KOPT-K1 (cell line): ENCODE results near the gene UBXN1.
A peak's percentile ranks its signal among the peaks of the same experiment; 100 is the strongest.
"Not testable (repeated sequence)": the region's sequence is repeated elsewhere in the genome, so short reads cannot be mapped to it uniquely, and the experiment has no call there.

ENCODE experiments used
- H3K27ac ChIP-seq: fragments of 200-600 bp; sonication (generic); 2 replicates; pipeline ENCODE4 v1.5.1; 2016; ENCODE audit warnings: antibody characterized with exemption, mild to moderate bottlenecking, low read depth, low read length; ENCODE audit not compliant: poor library complexity, severe bottlenecking
- H3K36me3 ChIP-seq: fragments of 200-600 bp; sonication (generic); 2 replicates; pipeline ENCODE4 v1.5.1; 2017; ENCODE audit warnings: antibody characterized with exemption, mild to moderate bottlenecking, low read length, moderate library complexity; ENCODE audit not compliant: insufficient read depth
- H3K9me3 ChIP-seq: fragments of 200-600 bp; sonication (generic); 2 replicates; pipeline ENCODE4 v1.5.1; 2017; ENCODE audit warnings: antibody characterized with exemption, low read length, mild to moderate bottlenecking; ENCODE audit not compliant: insufficient read depth, poor library complexity, severe bottlenecking

UBXN1 gene

GRCh38 chr11:62713343-62713742 is 34.5 kb upstream of the UBXN1 start:
- Histone ChIP-seq H3K36me3 (peaks cover 83% of the 10 kb centered on the region), H3K27ac (no peak overlapping the region), H3K9me3 (no peaks in the 10 kb centered on the region)

DNA sequence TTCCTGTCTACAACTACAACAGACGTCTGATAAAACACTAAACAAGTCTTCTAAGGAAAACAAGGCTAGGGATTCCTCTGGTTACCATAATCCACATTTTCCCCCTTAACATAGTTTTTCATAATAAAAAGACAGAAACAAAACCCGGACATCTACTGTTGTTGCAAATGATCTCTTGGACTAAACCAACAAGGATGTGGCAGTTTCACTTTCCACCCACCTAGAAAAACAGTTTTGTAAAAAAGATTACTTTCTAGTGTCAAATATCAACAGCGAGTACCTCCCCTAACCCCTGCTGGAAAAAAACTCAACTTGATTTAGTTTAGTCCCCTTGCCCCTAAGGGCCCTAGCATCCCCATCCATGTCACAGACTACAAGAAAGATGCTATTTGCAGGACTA is 34.0 kb upstream of the UBXN1 start:
- peaks cover 78% of the 10 kb centered on the region for H3K36me3 ChIP-seq
- H3K9me3 ChIP-seq: no peaks in the 10 kb centered on the region
- no peak overlapping the region for H3K27ac ChIP-seq

DNA sequence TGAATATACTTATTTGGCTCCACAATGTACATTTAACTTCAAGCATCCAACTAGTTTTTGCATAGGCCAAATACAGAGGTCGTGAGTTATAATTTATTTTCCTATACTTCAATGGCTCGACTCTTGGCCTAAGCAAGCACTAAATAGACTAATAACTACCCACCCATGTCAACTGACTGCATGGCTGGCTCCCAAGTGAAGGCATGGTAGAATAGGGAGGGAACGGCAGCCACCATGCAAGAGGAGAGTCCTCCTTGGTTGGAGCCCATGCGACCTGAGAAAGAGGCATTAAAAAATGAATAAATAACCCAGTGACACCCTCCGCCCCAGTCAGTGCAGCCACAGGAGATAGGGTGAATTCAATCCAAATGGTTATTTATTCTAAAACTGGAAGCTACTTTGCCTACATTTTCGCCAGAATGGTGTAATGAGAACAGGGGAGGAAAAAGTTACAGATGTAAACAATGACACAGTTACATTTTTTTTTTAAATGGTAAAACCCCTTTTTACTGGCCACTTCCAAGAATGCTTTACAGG is 33.5 kb upstream of the UBXN1 start:
- Histone ChIP-seq H3K36me3 (peaks cover 73% of the 10 kb centered on the region), H3K9me3 (no peaks in the 10 kb centered on the region), H3K27ac (no peak overlapping the region)

DNA sequence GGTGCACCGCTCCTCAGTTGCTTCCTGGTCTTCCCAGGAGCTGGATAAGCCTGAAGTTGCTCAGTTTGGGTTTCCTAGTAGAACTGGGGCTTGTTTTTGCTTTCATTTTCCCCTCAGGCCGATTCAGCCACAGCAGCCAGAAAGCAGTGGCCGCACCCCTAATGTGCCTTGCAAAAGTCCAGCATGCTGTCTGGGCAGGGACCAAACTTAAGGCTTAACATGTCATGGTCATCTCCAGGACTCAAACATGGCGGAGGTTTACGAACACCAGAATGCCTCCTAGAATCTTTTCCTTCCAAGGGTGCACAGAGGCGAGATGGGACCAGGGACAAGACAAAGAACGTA is 31.1 kb upstream of the UBXN1 start:
- peak overlapping the region; percentile 96 for H3K27ac ChIP-seq
- peaks cover 49% of the 10 kb centered on the region for H3K36me3 ChIP-seq

GRCh38 chr11:62709247-62710000 is 30.6 kb upstream of the UBXN1 start:
- H3K27ac ChIP-seq: peak overlapping the region; percentile 96
- no peaks in the 10 kb centered on the region for H3K9me3 ChIP-seq
- H3K36me3 ChIP-seq: peaks cover 43% of the 10 kb centered on the region

More for the DNA sequence above, 31.1 kb upstream of the UBXN1 start:
- no peaks in the 10 kb centered on the region for H3K9me3 ChIP-seq

DNA sequence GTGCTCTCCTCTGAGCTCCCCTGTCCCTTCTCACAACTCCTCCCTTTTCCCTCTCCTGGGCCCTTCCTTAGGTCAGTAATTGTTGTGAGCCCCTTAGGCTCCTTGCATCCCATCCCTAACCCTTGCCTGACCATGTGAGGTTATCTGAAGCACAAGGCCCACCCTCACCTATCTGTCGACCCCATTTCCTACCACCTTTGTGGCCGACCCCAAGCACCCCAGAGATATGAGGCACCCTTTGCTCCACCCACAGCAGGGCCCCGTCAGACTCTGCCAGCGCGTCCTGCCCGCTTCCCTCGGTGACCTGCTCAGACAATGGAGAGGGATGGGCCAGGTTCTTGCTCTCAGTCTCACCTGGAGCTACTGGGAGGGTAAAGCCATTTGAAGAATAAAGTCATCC is 29.9 kb upstream of the UBXN1 start:
- Histone ChIP-seq H3K9me3 (no peaks in the 10 kb centered on the region), H3K27ac (peak overlapping the region; percentile 96), H3K36me3 (peaks cover 37% of the 10 kb centered on the region)

GRCh38 chr11:62708392-62708791 is 29.5 kb upstream of the UBXN1 start:
- no peaks in the 10 kb centered on the region for H3K9me3 ChIP-seq
- peaks cover 33% of the 10 kb centered on the region for H3K36me3 ChIP-seq
- peak overlapping the region; percentile 96 for H3K27ac ChIP-seq

- peaks cover 23% of the 10 kb centered on the region for H3K36me3 ChIP-seq
These were observed 28.5 kb upstream of the UBXN1 start, which contains the start of the genes BSCL2 and GNG3 for GRCh38 chr11:62707277-62707861. TSS of gene BSCL2 (minus strand) at chr11:62707424. CDS start at chr11:62707195, 229 bp downstream. TSS of gene GNG3 (plus strand) at chr11:62707676. CDS start at chr11:62708296, 620 bp downstream.

GRCh38 chr11:62706850-62707247 is 28.0 kb upstream of the UBXN1 start:
- Histone ChIP-seq H3K9me3 (no peaks in the 10 kb centered on the region), H3K36me3 (peaks cover 18% of the 10 kb centered on the region), H3K27ac (no peak overlapping the region)

More at GRCh38 chr11:62707277-62707861, 28.5 kb upstream of the UBXN1 start, which contains the start of the genes BSCL2 and GNG3:
- H3K27ac ChIP-seq: peak within 1 kb of the TSS; percentile 96
- no peaks in the 10 kb centered on the region for H3K9me3 ChIP-seq

DNA sequence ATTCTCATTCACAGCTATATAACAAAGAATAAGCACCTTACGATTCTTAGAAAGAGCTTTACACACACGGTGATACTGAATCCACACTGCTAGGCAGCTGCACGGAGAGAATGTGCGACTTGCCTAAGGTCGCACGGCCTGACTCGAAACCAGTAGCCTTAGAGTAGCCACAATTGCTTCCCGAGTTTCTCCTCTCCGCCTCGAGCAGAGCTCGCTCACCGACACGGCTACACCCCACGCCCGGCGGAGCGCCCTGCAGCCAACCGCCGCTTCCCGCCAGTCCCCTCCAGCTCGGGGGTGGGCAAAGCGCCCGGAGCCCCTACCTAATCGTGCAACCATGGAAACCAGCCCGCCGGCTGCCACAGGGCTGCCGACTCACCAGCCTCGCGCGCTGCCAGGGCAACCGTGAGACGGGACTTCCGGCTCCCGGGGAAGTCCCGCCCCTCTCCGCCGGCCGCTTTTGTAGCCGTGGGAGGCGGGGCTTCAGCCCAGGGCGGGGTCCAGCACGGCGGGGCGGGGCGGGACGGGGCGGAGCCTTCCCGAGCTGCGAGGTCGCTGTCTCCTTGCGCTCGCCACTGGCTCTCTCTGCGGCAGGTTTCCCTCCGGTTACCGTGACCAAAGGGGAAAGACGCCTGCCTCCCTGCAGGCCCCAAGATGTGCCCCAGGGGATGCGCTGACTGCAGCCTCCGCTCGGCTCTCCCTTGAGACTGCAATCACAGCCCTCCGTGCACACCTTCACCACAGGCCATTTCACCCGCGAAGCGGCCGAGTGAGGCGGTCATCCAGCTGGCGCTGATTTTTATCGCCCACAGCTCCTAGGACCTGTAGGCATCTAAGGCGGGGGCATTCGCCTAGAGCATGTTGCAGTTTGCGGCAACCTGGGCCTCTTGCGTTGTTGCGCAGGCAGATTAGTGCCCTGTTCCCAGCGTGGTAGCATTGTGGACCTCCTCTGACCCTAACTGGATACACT is 27.3 kb upstream of the UBXN1 start:
- no peaks in the 10 kb centered on the region for H3K9me3 ChIP-seq
- H3K27ac ChIP-seq: peak overlapping the region; percentile 90
- peaks cover 18% of the 10 kb centered on the region for H3K36me3 ChIP-seq

GRCh38 chr11:62705413-62705812 is 26.5 kb upstream of the UBXN1 start:
- Histone ChIP-seq H3K27ac (peak overlapping the region; percentile 90), H3K9me3 (no peaks in the 10 kb centered on the region), H3K36me3 (peaks cover 17% of the 10 kb centered on the region)

DNA sequence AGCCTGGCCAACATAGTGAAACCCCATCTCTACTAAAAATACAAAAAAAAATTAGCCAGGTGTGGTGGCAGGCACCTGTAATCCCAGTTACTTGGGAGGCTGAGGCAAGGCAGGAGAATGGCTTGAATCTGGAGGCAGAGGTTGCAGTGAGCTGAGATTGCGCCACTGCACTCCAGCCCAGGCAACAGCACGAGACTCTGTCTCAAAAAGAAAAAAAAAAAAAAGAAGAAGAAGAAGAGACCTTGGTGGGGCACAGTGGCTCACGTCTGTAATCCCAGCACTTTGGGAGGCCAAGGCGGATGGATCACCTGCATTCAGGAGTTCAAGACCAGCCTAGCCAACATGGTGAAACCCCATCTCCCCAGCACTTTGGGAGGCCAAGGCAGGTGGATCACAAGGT is 25.0 kb upstream of the UBXN1 start:
- H3K36me3 ChIP-seq: peaks cover 19% of the 10 kb centered on the region; the same call in 1 of the 2 replicates
- not testable (repeated sequence) for H3K27ac ChIP-seq, H3K9me3 ChIP-seq

DNA sequence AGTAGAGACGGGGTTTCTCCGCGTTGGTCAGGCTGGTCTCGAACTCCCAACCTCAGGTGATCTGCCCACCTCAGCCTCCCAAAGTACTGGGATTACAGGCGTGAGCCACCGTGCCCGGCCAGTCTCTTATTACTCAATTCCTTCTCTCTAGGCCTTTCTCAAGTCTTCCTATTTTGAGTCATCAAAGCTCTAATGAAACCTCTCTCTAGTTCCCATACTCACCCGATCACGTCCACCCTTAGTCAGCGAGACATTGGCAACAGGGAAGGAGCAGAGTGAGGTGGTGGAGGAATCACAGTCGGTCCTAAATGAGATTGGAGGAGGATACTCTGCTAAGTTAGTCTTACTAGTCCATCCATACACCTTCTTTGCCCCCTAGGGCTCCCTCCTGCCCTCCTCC is 23.4 kb upstream of the UBXN1 start:
- H3K36me3 ChIP-seq: peaks cover 19% of the 10 kb centered on the region; the same call in 1 of the 2 replicates
- H3K27ac ChIP-seq: no peak overlapping the region
- no peaks in the 10 kb centered on the region for H3K9me3 ChIP-seq

DNA sequence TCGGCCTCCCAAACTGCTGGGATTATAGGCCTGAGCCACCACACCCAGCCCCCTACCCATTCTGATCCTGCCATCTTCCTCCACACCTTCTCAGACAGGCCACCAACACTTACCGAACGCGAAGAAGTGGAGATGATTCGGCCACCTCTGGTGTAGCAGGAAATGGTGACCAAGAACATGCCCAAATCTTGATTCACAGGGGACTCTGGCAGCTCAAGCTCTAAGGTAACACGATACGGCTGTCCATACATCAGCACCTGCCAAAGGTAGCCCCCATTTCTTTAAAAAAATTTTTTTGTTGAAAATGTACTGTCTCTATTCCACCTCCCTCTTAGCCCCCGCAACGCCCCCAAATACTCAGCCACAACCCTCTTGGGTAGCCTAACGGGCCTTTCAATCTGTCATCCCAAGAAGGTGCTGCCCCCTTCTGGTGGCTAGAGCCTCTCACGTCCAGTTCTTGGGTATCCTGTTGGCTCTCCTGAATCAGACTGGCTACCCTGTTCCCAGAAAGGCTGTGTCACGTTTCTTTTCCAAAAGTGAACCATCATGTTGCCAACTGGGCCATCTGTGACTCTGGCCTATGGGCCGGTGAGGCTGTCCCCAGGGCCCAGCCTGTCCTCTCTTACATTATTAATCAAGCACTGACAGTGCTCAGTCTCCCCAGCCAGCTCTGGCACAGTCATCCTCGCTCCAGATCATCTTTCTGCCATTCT is 15.7 kb upstream of the UBXN1 start:
- Histone ChIP-seq H3K9me3 (no peaks in the 10 kb centered on the region), H3K27ac (no peak overlapping the region), H3K36me3 (peaks cover 44% of the 10 kb centered on the region)
